ENCODE results near the gene COPS6. TPM values are rescaled to one million over a fixed set of nuclear protein-coding genes. Genes with fewer than 3 reads are reported as not detected.
A peak's percentile ranks its signal among the peaks of the same experiment; 100 is the strongest.

Gene COPS6
- polyA plus RNA-seq (ENCODE audit: insufficient read length in 3 of 3) = 100 to 1,000 TPM; 122 to 135 (median 135) TPM
- long read RNA-seq, donor 1, transcript COPS6-201 (10 exons, 1,432 nt) = major isoform, 73 of 78 reads
- long read RNA-seq, donor 1, partial matches to known transcripts = 0 of 78 reads
- long read RNA-seq, donor 1, other reads (novel, unspliced or antisense) = 0 of 78 reads
- long read RNA-seq, donor 2, transcript COPS6-201 (10 exons, 1,432 nt) = major isoform, 37 of 59 reads
- long read RNA-seq, donor 2, transcript COPS6-207 (3 exons, 835 nt) = minor isoform, 5 of 59 reads
- long read RNA-seq, donor 2, partial matches to known transcripts = 15 of 59 reads
- long read RNA-seq, donor 2, other reads (novel, unspliced or antisense) = 0 of 59 reads
- long read RNA-seq, donor 3, transcript COPS6-201 (10 exons, 1,432 nt) = major isoform, 88 of 122 reads
- long read RNA-seq, donor 3, partial matches to known transcripts = 29 of 122 reads
- long read RNA-seq, donor 3, other reads (novel, unspliced or antisense) = 0 of 122 reads
- long read RNA-seq, donor 4, transcript COPS6-201 (10 exons, 1,432 nt) = major isoform, 60 of 84 reads
- long read RNA-seq, donor 4, transcript COPS6-207 (3 exons, 835 nt) = minor isoform, 5 of 84 reads
- long read RNA-seq, donor 4, partial matches to known transcripts = 16 of 84 reads
- long read RNA-seq, donor 4, other reads (novel, unspliced or antisense) = 0 of 84 reads
- long read RNA-seq, donor 5 = 0 reads
- long read RNA-seq, donor 6, transcript COPS6-201 (10 exons, 1,432 nt) = major isoform, 47 of 77 reads
- long read RNA-seq, donor 6, partial matches to known transcripts = 25 of 77 reads
- long read RNA-seq, donor 6, other reads (novel, unspliced or antisense) = 0 of 77 reads
- long read RNA-seq, donor 7, transcript COPS6-205 (2 exons, 1,171 nt) = minor isoform, 5 of 115 reads
- long read RNA-seq, donor 7, transcript COPS6-201 (10 exons, 1,432 nt) = major isoform, 69 of 115 reads
- long read RNA-seq, donor 7, transcript COPS6-207 (3 exons, 835 nt) = minor isoform, 8 of 115 reads
- long read RNA-seq, donor 7, partial matches to known transcripts = 30 of 115 reads
- long read RNA-seq, donor 7, other reads (novel, unspliced or antisense) = 0 of 115 reads
- long read RNA-seq, donor 8 = 0 reads
- long read RNA-seq, donor 9, transcript COPS6-201 (10 exons, 1,432 nt) = major isoform, 52 of 80 reads
- long read RNA-seq, donor 9, partial matches to known transcripts = 17 of 80 reads
- long read RNA-seq, donor 9, other reads (novel, unspliced or antisense) = 0 of 80 reads
- long read RNA-seq, donor 10, transcript COPS6-201 (10 exons, 1,432 nt) = major isoform, 63 of 92 reads
- long read RNA-seq, donor 10, partial matches to known transcripts = 26 of 92 reads
- long read RNA-seq, donor 10, other reads (novel, unspliced or antisense) = 0 of 92 reads
- long read RNA-seq, donor 11, transcript COPS6-201 (10 exons, 1,432 nt) = major isoform, 63 of 72 reads
- long read RNA-seq, donor 11, partial matches to known transcripts = 5 of 72 reads
- long read RNA-seq, donor 11, other reads (novel, unspliced or antisense) = 0 of 72 reads
- long read RNA-seq, donor 12, transcript COPS6-207 (3 exons, 835 nt) = minor isoform, 6 of 32 reads
- long read RNA-seq, donor 12, transcript COPS6-201 (10 exons, 1,432 nt) = major isoform, 23 of 32 reads
- long read RNA-seq, donor 12, partial matches to known transcripts = 0 of 32 reads
- long read RNA-seq, donor 12, other reads (novel, unspliced or antisense) = 0 of 32 reads
- long read RNA-seq, donor 13 = 0 reads
- long read RNA-seq, donor 14, transcript COPS6-201 (10 exons, 1,432 nt) = major isoform, 71 of 82 reads
- long read RNA-seq, donor 14, partial matches to known transcripts = 7 of 82 reads
- long read RNA-seq, donor 14, other reads (novel, unspliced or antisense) = 0 of 82 reads
- long read RNA-seq, donor 15, transcript COPS6-201 (10 exons, 1,432 nt) = major isoform, 27 of 28 reads
- long read RNA-seq, donor 15, partial matches to known transcripts = 0 of 28 reads
- long read RNA-seq, donor 15, other reads (novel, unspliced or antisense) = 0 of 28 reads
- long read RNA-seq, donor 16, transcript COPS6-207 (3 exons, 835 nt) = minor isoform, 6 of 251 reads
- long read RNA-seq, donor 16, transcript COPS6-201 (10 exons, 1,432 nt) = major isoform, 195 of 251 reads
- long read RNA-seq, donor 16, transcript COPS6-202 (10 exons, 1,107 nt) = minor isoform, 5 of 251 reads
- long read RNA-seq, donor 16, partial matches to known transcripts = 38 of 251 reads
- long read RNA-seq, donor 16, other reads (novel, unspliced or antisense) = 0 of 251 reads

DNA sequence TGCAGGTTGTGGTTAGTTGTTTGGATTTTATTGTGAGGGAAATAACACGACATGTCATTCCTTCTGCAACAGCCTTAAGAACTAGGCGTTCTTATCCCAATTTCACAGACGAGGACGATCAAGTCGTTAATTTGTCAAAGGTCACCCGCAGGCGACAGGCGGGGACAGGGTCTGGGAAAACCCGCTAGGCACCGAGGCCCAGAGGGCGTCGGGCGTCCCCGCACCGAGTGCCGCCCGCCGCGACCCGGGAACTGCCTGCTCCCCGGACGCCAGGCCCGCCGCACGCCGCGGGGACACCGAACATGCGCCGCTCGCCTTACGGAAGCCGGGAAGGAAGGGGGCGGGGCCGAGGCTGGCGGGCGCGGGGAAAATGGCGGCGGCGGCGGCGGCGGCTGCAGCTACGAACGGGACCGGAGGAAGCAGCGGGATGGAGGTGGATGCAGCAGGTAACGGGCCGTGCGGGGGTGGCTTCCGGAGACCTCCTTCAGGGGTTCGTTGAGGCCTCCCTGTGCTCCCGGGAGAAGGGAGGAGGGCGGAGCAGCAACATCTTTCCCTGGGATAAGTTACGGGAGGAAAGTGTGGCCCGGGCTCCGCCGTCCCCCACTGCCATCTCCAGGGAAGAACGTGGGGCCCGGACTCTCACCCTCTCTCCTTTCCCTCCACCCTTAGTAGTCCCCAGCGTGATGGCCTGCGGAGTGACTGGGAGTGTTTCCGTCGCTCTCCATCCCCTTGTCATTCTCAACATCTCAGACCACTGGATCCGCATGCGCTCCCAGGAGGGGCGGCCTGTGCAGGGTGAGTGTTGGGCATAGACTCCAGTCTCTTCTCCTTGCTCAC, at the start of gene COPS6:
Gene COPS6, plus strand, starts transcription at position 349 of the 837 bp plus-strand sequence. Its CDS starts 22 bp downstream, at position 371.
- peak in 8 of 11 donors; percentile 52 to 81 (median 76) for DNase-seq (ENCODE audit: extremely low read depth in 1 of 11, low read depth in 9 of 11, low spot score in 4 of 11)

DNA sequence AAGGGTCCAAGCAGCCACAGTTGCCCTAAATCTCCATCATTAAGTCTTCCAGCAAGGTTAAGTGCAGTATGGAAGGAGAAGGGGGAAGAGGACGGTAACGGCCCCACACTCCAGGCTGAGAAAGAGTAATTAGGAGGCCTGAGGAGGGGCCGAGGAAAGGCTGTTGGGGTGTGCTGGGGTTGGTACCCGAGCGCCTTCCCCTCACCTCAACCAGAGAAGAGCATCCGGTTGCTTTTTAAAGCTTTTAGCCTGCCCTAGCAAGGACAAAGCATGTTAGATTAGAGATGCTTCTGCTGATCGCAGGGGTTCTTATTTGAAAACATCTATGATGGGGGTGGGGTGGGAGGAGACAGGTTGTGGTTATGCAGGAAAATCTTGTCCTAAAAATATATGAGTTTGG, 48.2 kb upstream of the COPS6 start:
- no peak for DNase-seq (ENCODE audit: extremely low read depth in 1 of 11, low read depth in 9 of 11, low spot score in 4 of 11)

DNA sequence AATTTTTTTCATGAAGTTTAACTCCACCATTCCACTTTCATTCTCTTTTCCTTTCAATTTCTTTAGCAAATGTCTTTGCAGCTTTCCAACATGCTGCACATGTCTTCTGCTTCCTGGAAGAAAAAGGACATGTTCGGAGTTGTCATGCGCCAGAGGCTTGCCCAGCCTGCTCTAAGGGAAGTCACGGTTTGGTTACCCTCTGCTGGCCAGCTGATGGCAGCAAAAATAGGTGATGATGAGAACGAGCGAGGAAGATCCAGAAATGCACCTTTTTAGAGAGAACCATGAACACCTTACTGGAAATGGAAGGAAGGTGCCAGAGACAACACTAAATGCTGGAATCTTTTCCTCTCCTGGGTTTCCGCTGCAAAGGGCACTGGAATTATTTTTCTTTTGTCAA, 44.1 kb upstream of the COPS6 start:
- no peak for DNase-seq (ENCODE audit: extremely low read depth in 1 of 11, low read depth in 9 of 11, low spot score in 4 of 11)

DNA sequence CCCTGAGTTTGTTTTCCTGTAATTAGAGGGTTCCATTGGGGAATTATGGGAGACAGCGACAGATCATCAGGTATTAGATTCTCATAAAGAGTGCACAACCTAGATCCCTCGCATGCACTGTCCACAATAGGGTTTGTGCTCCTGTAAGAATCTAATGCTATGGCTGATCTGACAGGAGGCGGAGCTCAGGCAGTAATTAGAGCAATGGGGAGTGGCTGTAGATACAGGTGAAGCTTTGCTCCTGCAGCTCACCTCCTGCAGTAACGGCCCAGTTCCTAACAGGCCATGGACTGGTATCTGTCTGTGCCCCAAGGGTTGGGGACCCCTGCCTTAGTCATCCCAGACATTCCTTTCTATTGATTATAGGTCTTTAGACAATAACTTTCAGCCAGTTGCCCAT, 40.1 kb upstream of the COPS6 start:
- no peak for DNase-seq (ENCODE audit: extremely low read depth in 1 of 11, low read depth in 9 of 11, low spot score in 4 of 11)

DNA sequence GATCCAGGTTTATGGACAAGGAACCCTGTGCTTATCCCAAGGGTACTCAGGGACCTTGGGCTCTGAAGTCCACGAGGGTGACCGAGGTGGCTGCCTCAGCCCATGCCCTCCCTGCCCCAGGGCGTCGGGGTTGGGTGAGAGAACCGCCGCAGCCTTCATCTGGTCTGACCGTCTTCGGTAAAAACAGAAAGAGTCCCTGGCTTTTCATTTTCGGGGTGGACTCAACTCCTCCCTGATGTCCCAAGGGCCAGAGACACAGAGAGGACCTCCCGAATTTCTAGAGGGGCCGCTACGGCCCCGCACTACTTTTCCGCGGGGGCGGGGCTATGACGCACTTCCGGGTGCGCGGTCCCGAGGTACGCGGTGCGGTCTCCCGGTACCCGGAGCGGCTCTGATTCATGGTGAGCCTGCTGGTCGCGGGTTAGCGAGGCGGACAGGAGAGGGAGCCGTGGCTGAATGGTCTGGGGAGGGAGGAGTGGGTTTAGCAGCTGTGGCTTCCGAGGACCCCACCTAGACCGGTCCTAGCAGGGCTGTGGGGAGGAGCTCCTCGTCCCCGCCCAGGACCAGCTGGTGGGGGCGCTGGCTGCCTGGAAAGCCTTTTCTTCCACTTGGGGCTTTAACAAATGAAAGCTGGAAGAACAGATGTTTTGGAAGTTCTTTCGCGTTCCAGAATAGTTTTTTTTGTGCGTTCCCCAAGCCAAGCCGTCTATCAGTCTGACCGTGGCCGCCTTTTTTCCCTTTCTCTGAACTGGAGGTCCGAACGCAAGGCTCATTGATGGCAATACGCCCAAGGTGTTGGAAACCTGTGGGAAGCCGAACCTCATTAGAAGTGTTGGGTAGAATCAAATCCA, 39.1 kb upstream of the COPS6 start, which contains the start of gene ZSCAN21:
Gene ZSCAN21, plus strand, starts transcription at position 334 of the 851 bp plus-strand sequence. CDS start 7,233 bp downstream, outside the sequence.
- DNase-seq (ENCODE audit: extremely low read depth in 1 of 11, low read depth in 9 of 11, low spot score in 4 of 11) = peak; percentile 66 to 86 (median 79)

DNA sequence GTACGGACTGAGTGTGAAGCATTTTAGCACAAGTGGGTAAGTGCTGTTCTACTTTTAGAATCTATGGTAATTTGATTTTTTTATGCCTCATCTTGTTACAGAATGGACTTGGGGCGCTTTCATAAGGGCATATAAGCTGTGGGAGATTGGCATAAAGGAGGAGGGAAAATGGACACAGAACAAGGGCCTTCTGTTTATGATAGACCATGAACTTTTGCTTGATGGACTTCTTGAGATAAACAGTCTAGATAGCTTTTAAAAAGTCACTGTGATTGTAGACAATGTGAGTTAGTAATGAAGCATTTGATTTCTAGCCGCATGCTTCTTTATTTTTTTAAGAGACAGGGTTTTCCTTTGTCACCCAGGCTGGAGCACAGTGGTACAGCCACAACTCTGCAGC, 37.2 kb upstream of the COPS6 start:
- DNase-seq (ENCODE audit: extremely low read depth in 1 of 11, low read depth in 9 of 11, low spot score in 4 of 11) = no peak

DNA sequence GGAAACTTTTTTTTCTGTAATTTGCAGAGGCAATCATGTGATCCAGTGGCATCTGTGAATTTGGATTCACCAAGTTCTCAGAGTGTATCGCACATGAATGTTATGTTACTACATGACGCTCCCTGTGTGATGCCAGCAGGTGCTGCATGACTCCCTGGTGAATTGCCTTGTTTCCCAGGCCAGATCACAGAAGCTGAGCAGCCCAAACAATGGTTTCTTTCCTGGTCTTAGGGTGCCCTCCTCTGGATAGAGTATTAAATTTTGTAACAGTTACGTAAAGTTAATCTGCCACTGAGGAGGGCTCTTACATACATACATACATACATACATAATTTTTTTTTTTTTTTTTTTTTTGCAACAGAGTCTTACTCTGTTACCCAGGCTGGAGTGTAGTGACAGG, 35.6 kb upstream of the COPS6 start:
- DNase-seq (ENCODE audit: extremely low read depth in 1 of 11, low read depth in 9 of 11, low spot score in 4 of 11) = peak in 6 of 11 donors; percentile 20 to 47 (median 38)

DNA sequence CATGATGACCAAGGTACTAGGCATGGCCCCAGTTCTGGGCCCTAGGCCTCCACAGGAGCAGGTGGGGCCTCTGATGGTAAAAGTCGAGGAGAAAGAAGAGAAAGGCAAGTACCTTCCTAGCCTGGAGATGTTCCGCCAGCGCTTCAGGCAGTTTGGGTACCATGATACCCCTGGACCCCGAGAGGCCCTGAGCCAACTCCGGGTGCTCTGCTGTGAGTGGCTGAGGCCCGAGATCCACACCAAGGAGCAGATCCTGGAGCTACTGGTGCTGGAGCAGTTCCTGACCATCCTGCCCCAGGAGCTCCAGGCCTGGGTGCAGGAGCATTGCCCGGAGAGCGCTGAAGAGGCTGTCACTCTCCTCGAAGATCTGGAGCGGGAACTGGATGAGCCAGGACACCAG, 31.8 kb upstream of the COPS6 start:
- no peak for DNase-seq (ENCODE audit: extremely low read depth in 1 of 11, low read depth in 9 of 11, low spot score in 4 of 11)

DNA sequence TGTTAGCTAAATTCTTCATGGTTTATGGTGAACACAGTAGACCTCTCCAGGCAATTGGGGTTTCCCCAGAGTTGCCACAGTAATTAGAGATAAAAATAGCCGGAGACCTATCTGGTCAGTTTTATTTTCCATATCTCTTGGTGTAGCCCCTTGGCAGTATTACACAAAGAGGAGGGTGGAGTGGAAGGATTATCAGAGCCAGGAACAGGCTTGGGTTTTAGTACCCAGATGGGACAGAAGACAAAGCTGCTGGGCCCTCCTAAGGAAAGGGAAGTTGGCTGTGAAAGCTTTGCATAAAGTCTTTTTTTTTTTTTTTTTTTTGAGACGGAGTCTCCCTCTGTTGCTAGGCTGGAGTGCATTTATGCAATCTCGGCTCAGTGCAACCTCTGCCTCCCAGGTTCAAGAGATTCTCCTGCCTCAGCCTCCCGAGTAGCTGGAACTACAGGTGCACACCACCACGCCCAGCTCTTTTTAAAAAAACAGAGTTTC, 29.5 kb upstream of the COPS6 start:
- no peak for DNase-seq (ENCODE audit: extremely low read depth in 1 of 11, low read depth in 9 of 11, low spot score in 4 of 11)

DNA sequence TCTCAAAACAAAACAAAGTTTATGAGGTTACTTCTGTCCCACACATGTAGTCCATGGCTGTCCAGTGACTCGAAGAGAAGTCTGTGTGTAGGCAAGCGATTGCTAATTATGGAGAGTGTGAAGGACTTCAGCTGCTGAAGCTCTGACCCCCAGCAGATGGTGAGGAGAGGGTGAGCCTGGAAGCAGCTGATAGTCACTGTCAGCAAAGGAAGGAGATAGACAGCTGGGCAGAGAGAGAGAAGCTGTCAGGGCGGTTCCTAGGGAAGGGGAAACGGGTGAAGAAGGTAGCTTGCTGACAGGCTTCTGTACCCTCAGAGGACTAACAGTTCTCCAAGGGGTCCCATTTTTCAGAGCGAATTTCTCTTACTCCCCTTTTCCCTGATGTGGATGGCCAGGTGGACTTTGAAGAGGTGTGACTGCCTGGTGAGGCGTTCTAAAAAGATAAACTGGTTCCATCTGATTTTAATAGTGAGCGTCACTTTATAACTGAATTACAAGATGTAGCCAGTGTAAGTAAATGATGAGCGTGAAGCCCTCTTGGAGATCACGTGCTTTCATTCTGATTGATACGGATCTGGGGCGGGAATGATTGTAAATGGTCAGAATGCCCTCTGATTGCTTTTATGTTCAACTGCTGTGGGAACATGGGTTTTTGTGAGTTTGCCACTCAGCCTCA, 27.1 kb upstream of the COPS6 start:
- DNase-seq (ENCODE audit: extremely low read depth in 1 of 11, low read depth in 9 of 11, low spot score in 4 of 11) = no peak

DNA sequence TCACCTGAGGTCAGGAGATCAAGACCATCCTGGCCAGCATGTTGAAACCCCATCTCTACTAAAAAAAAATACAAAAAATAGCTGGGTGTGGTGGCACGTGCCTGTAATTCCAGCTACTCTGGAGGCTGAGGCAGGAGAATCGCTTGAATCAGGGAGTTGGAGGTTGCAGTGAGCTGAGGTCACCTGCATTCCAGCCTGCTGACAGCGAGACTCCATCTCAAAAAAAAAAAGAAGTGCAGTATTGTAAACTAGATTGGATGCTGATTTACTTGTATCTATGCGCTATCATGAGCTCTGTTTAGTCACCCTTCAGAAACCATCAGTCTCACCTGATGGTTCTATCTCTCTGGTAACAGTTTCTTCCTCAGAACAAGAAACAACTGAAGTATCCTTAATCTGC, 25.4 kb upstream of the COPS6 start:
- DNase-seq (ENCODE audit: extremely low read depth in 1 of 11, low read depth in 9 of 11, low spot score in 4 of 11) = no peak

DNA sequence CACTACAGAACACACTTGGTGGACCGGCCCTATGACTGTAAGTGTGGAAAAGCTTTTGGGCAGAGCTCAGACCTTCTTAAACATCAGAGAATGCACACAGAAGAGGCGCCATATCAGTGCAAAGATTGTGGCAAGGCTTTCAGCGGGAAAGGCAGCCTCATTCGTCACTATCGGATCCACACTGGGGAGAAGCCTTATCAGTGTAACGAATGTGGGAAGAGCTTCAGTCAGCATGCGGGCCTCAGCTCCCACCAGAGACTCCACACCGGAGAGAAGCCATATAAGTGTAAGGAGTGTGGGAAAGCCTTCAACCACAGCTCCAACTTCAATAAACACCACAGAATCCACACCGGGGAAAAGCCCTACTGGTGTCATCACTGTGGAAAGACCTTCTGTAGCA, 24.6 kb upstream of the COPS6 start:
- no peak for DNase-seq (ENCODE audit: extremely low read depth in 1 of 11, low read depth in 9 of 11, low spot score in 4 of 11)

DNA sequence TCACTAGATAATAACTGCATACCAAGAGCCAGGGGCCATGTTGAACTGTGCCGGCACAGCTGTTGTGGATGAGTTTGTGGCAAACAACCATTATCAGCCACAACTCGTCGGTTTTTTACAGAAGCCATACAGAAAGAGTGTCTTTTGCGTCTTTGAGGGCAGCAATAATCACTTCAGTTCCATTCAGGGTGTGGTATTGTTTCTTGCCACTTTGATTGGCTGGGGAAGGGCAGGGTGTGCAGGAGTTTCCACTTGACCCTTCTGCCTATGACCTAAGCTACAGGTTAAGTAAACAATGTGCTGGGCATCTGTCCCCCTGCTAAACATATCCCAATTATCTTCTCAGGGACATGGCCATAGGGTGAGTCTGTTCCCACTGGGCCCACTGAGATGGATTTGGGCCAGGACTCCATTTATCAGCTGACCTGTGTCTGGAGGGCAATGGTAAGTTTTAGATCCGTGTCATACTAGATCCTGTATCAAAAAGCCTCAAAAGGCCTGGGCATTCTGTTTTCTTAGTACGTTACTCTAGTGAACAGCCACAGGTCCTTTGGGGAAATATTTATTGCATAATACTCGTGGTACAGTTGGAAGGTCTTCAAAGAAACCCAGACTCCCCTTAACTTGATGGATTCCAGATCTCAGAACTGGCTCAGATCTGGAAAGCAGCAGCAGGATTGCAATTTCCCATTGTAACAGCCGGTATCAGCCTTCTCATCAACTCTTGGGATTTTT, 23.1 kb upstream of the COPS6 start:
- peak in 3 of 11 donors; percentile 45 to 66 (median 49) for DNase-seq (ENCODE audit: extremely low read depth in 1 of 11, low read depth in 9 of 11, low spot score in 4 of 11)

DNA sequence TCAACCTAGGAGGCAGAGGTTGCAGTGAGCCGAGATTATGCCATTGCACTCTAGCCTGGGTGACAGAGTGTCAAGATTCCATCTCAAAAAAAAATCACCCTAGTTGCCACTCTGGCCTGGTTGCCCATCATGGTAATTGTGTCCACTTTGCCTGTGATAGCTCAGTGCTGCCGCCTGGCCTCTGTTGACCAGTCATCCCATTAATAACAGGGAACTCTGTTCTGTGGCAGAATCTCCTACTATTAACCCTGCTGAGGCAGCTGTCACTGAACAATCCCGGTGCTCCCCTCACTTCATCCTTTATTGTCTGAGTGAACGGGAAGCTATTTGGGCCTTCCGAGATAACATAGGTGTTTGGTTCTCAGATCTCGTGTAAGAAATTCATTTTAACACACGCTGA, 21.8 kb upstream of the COPS6 start:
- DNase-seq (ENCODE audit: extremely low read depth in 1 of 11, low read depth in 9 of 11, low spot score in 4 of 11) = no peak
